Lung (tissue), 12 donors: ENCODE measurements around the gene FBXO11. TPM values are rescaled to one million over a fixed set of nuclear protein-coding genes. Genes with fewer than 3 reads are reported as not detected.
A peak's percentile ranks its signal among the peaks of the same experiment; 100 is the strongest.

Experiments
- ATAC-seq: fragments of 200-7000 bp; cut with Tn5 transposase; one replicate; pipeline ENCODE4 v1.9.1; 2020; ENCODE audit warnings: moderate number of reproducible peaks; ENCODE audit not compliant: insufficient read depth, low FRiP score
- DNase-seq, 3 donors: peaks; one replicate each; pipeline ENCODE4 v3.0.0-alpha.2; 2013 to 2017
- H3K27ac ChIP-seq, 2 donors: one replicate each; pipeline ENCODE4 v1.5.1; 2013; ENCODE audit warnings: mild to moderate bottlenecking in 2 of 2, moderate library complexity in 2 of 2, control low read depth in 1 of 2, inconsistent platforms in 1 of 2, low read depth in 1 of 2, low read length in 1 of 2
- H3K27me3 ChIP-seq, 3 donors: one replicate each; pipeline ENCODE4 v1.5.1; 2013; ENCODE audit warnings: low read length in 2 of 3; ENCODE audit not compliant: control insufficient read depth in 3 of 3, insufficient read depth in 3 of 3
- H3K36me3 ChIP-seq, 4 donors: one replicate each; pipeline ENCODE4 v1.5.1; 2013; ENCODE audit warnings: low read length in 4 of 4, mild to moderate bottlenecking in 1 of 4, moderate library complexity in 1 of 4; ENCODE audit not compliant: control insufficient read depth in 4 of 4, insufficient read depth in 4 of 4
- H3K4me1 ChIP-seq, 5 donors: one replicate each; pipeline ENCODE4 v1.5.1; 2013; ENCODE audit warnings: low read length in 5 of 5, mild to moderate bottlenecking in 2 of 5, moderate library complexity in 1 of 5; ENCODE audit not compliant: control insufficient read depth in 5 of 5, insufficient read depth in 5 of 5
- H3K4me3 ChIP-seq: one replicate; pipeline ENCODE4 v1.5.1; 2013; ENCODE audit warnings: mild to moderate bottlenecking, control low read depth, moderate library complexity
- H3K9ac ChIP-seq, 2 donors: one replicate each; pipeline ENCODE4 v1.5.1; 2013; ENCODE audit warnings: low read length in 2 of 2, control low read depth in 1 of 2; ENCODE audit not compliant: insufficient read depth in 1 of 2
- H3K9me3 ChIP-seq, 4 donors: one replicate each; pipeline ENCODE4 v1.5.1; 2013; ENCODE audit warnings: low read length in 3 of 4, mild to moderate bottlenecking in 1 of 4, moderate library complexity in 1 of 4; ENCODE audit not compliant: control insufficient read depth in 4 of 4, insufficient read depth in 3 of 4
- WGBS, 2 donors: extraction: QIAGEN DNeasy Blood & Tissue Kit; methylation state at CpG; one replicate each; pipeline ENCODE4 v1.1.7; 2013; 5-methylcytosine and 5-hydroxymethylcytosine counted together
- polyA plus RNA-seq, 2 donors: library from polyadenylated mRNA; stranded (reverse); fragments of 200-250 nt; gene quantifications; one replicate each; pipeline ENCODE4 v1.2.1, GENCODE V29; 2013
- total RNA-seq, 2 donors: library from RNA; depleted of rRNA in 1 of 2; stranded (reverse); fragments of >200 nt in 1 of 2; gene quantifications; one replicate each; pipeline ENCODE4 v1.2.1, GENCODE V29; 2014 to 2021
- TF ChIP-seq, protein P1 (sequence below): IDR thresholded peaks from 2 replicates; pipeline ENCODE4 v1.5.1; 2012; ENCODE audit warnings: mild to moderate bottlenecking; ENCODE audit errors: control extremely low read depth, extremely low read depth
- donor health status: control.
- donor health status: control.
- donor health status: Bipolar disorder and iron deficiency.
- donor health status: healthy.
- donor health status: DM: yes; HTN: yes; CAD: no.

Gene FBXO11
- total and polyA plus RNA-seq, 4 donors = 21.9 to 157 (median 42.8) TPM

DNA sequence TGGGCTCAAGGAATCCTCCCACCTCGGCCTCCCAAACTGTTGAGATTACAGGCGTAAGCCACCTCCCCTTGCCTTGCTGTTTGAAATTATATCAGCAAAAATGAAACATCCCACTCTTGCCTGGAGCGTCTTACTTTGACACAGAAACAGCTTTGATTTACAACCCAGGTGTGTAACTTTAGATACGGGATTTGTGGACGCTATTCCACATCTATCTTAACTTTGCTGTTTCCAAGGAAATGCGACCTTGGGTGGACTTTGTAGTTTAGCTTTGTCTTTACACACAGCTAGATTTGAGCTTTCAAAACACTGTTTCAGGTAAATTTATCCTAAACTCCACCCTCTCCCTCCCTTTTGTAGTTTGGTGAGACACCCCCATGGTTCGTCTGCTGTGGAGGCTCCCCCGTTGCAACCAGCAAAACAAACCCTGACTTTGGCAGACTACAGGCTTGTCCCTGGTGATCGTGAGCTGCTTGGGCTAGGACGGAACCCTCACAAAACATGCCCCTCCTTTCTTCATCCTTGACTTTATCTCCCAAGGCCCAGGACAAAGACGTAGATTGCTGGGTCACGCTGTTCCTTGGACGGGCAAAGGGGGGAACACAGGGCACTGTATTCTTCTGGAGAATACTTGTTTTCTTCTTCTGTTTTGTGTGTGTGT, 128.9 kb downstream of the FBXO11 start:
- Histone ChIP-seq H3K9ac (no peak overlapping the region), H3K4me1 (peaks cover 0 to 3% (median 0%) of the 10 kb centered on the region in 5 donors), H3K36me3 (no peaks in the 10 kb centered on the region), H3K4me3 (no peak overlapping the region), H3K9me3 (no peaks in the 10 kb centered on the region), H3K27me3 (no peaks in the 10 kb centered on the region), H3K27ac (no peak overlapping the region)
- WGBS, 2 donors = 89 to 96% methylated on average over 13 of the region's 13 CpGs
- ATAC-seq = no peak
- TF ChIP-seq, protein P1, sequence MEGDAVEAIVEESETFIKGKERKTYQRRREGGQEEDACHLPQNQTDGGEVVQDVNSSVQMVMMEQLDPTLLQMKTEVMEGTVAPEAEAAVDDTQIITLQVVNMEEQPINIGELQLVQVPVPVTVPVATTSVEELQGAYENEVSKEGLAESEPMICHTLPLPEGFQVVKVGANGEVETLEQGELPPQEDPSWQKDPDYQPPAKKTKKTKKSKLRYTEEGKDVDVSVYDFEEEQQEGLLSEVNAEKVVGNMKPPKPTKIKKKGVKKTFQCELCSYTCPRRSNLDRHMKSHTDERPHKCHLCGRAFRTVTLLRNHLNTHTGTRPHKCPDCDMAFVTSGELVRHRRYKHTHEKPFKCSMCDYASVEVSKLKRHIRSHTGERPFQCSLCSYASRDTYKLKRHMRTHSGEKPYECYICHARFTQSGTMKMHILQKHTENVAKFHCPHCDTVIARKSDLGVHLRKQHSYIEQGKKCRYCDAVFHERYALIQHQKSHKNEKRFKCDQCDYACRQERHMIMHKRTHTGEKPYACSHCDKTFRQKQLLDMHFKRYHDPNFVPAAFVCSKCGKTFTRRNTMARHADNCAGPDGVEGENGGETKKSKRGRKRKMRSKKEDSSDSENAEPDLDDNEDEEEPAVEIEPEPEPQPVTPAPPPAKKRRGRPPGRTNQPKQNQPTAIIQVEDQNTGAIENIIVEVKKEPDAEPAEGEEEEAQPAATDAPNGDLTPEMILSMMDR = no peak
- DNase-seq = no peak

DNA sequence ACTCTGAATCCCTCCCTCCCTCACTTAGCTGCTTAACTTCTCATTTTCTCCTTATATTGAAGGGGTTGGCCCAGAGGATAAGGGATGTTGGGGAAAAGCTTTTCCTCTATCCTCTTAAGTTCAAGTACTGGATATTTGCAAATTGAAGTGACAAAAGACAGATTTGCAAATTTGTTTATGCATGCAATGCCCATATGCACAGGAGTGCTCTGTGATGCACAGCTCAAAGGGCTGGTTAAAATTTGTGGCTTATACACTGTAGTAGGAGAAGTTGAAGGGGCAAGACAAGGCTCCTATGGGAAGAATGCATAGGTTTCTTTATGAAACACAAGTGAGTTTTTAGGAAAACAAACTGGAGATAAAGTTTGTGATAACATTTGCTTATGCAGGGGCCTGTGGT, 131.7 kb downstream of the FBXO11 start:
- H3K9ac ChIP-seq = no peak overlapping the region
- H3K27ac ChIP-seq = no peak overlapping the region
- TF ChIP-seq, protein P1 = no peak
- H3K27me3 ChIP-seq = no peaks in the 10 kb centered on the region
- DNase-seq = no peak
- H3K4me3 ChIP-seq = no peak overlapping the region
- no peaks in the 10 kb centered on the region for H3K4me1 ChIP-seq
- H3K9me3 ChIP-seq = no peaks in the 10 kb centered on the region
- ATAC-seq = no peak
- H3K36me3 ChIP-seq = no peaks in the 10 kb centered on the region

DNA sequence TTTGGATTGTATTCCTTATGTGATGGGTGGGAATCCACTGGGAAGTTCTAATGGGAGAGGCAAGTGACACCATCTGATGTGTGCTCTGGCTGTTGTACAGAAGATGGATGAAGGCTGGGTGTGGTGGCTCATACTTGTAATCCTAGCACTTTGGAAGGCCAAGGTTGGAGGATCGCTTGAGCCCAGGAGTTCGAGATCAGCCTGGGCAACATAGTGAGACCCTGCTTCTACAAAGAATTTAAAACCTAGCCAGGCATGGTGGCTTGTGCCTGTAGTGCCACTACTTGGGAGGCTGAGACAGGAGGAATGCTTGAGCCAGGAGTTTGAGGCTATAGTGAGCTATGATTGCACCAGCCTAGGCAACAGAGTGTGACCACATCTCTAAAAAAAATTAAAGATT, 134.0 kb downstream of the FBXO11 start:
- Histone ChIP-seq H3K9ac (no peak overlapping the region), H3K36me3 (no peaks in the 10 kb centered on the region), H3K27ac (no peak overlapping the region), H3K27me3 (no peaks in the 10 kb centered on the region), H3K4me3 (no peak overlapping the region), H3K4me1 (no peaks in the 10 kb centered on the region), H3K9me3 (no peaks in the 10 kb centered on the region)
- TF ChIP-seq, protein P1 = no peak
- DNase-seq (no peak), ATAC-seq (no peak)
- 92 to 100% methylated on average over 2 of the region's 2 CpGs for WGBS, 2 donors

DNA sequence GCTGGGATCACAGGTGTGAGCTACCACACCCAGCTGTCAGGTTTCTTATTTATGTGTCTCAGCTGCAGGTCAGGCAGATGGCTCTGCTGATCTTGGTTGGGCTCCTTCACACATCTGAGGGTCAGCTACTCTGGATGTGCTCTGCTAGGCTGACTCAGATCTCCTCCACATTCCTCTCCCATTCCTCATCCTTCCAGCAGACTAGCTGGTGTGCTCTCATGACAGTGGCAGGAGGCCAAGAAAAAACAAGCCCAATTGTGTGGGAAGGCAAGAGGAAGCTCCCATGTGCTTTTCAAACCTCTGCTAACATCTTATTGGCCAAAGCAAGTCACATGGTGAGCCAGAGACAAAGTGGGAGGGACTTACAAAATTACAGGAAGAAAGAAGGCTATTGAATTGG, 135.1 kb downstream of the FBXO11 start:
- Histone ChIP-seq H3K36me3 (no peaks in the 10 kb centered on the region), H3K9me3 (no peaks in the 10 kb centered on the region), H3K27me3 (no peaks in the 10 kb centered on the region), H3K4me3 (no peak overlapping the region), H3K9ac (no peak overlapping the region), H3K4me1 (no peaks in the 10 kb centered on the region), H3K27ac (no peak overlapping the region)
- peak in 1 of 3 donors; percentile 26 for DNase-seq
- no peak for ATAC-seq
- TF ChIP-seq, protein P1 = no peak
